ENCODE measurements around the gene UBFD1.

- TF ChIP-seq NFRKB (IDR thresholded peaks at IDR 0.05) = no peak
- no peak for TF ChIP-seq FOXM1 (IDR thresholded peaks at IDR 0.05; ENCODE audit: borderline replicate concordance)
- no peak for TF ChIP-seq ELF4 (IDR thresholded peaks at IDR 0.05)
- no peak for TF ChIP-seq FOXA1 (IDR thresholded peaks at IDR 0.05)
- TF ChIP-seq SP1 (IDR thresholded peaks at IDR 0.05) = no peak
- no peak for TF ChIP-seq HDGF (IDR thresholded peaks at IDR 0.05; ENCODE audit: borderline replicate concordance)
Measured at GRCh38 chr16:23520500-23520899, 37.0 kb upstream of the UBFD1 start.
